HT1080 (cell line): Measurements from ENCODE around the gene FAXC. TPM values are rescaled to one million over a fixed set of nuclear protein-coding genes. Genes with fewer than 3 reads are reported as not detected.
"Not testable (repeated sequence)": the region's sequence is repeated elsewhere in the genome, so short reads cannot be mapped to it uniquely, and the experiment has no call there.

ENCODE experiments used
- DNase-seq: peaks from one replicate; pipeline ENCODE4 v3.0.0-alpha.2; 2015; ENCODE audit warnings: low read depth
- total RNA-seq: library from RNA; depleted of rRNA; stranded (reverse); fragments of >200 nt; shearing (Covaris generic); gene quantifications from 2 replicates; pipeline ENCODE4 v1.2.3, GENCODE V29; 2014

FAXC gene
- total RNA-seq, 1 experiment from 2014 or later: 5.9 TPM

- DNase-seq: no peak
Measured at GRCh38 chr6:99341862-99342455, 7.5 kb downstream of the FAXC start.

- DNase-seq: no peak
Measured at GRCh38 chr6:99338188-99338587, 11.3 kb downstream of the FAXC start.

GRCh38 chr6:99335298-99335697 is 14.2 kb downstream of the FAXC start:
- DNase-seq: not testable (repeated sequence)

- DNase-seq: peak; percentile 63
Measured at GRCh38 chr6:99334526-99335127, 14.8 kb downstream of the FAXC start.

GRCh38 chr6:99333068-99333467 is 16.4 kb downstream of the FAXC start:
- no peak for DNase-seq

GRCh38 chr6:99331531-99331930 is 17.9 kb downstream of the FAXC start:
- no peak for DNase-seq

GRCh38 chr6:99330159-99330558 is 19.3 kb downstream of the FAXC start:
- DNase-seq: peak; percentile 47

GRCh38 chr6:99324996-99325395 is 24.5 kb downstream of the FAXC start:
- DNase-seq: no peak

GRCh38 chr6:99318566-99318965 is 30.9 kb downstream of the FAXC start:
- DNase-seq: no peak

GRCh38 chr6:99312354-99312753 is 37.1 kb downstream of the FAXC start:
- no peak for DNase-seq

- DNase-seq: no peak
Measured at GRCh38 chr6:99310553-99310952, 38.9 kb downstream of the FAXC start.

GRCh38 chr6:99309557-99309956 is 39.9 kb downstream of the FAXC start:
- no peak for DNase-seq

- DNase-seq: no peak
Measured at GRCh38 chr6:99308788-99309187, 40.7 kb downstream of the FAXC start.

GRCh38 chr6:99307295-99307907 is 42.1 kb downstream of the FAXC start:
- no peak for DNase-seq

- DNase-seq: no peak
Measured at GRCh38 chr6:99306341-99306740, 43.1 kb downstream of the FAXC start.

- DNase-seq: no peak
Measured at GRCh38 chr6:99305021-99305554, 44.4 kb downstream of the FAXC start.

GRCh38 chr6:99297415-99297814 is 52.1 kb downstream of the FAXC start:
- DNase-seq: no peak

- no peak for DNase-seq
Measured at GRCh38 chr6:99297006-99297405, 52.5 kb downstream of the FAXC start.

GRCh38 chr6:99296261-99296660 is 53.2 kb downstream of the FAXC start:
- DNase-seq: no peak

- no peak for DNase-seq
Measured at GRCh38 chr6:99295276-99295675, 54.2 kb downstream of the FAXC start.

- DNase-seq: no peak
Measured at GRCh38 chr6:99294786-99295185, 54.7 kb downstream of the FAXC start.

- DNase-seq: no peak
Measured at GRCh38 chr6:99289701-99290100, 59.8 kb downstream of the FAXC start.

GRCh38 chr6:99288668-99289067 is 60.8 kb downstream of the FAXC start:
- no peak for DNase-seq
